D721Med (cell line): Measurements from ENCODE around the gene MTF2.

ENCODE experiments used
- DNase-seq: peaks from one replicate; pipeline ENCODE4 v3.0.0; 2011; ENCODE audit warnings: low spot score; ENCODE audit not compliant: insufficient read length
- FAIRE-seq: peaks from 2 replicates; lab custom pipeline; 2011; peaks lifted over from hg19 to GRCh38; lab: Jason Lieb, UNC
- CTCF ChIP-seq: IDR thresholded peaks from 2 replicates; pipeline ENCODE4 v1.5.1; 2012; ENCODE audit warnings: mild to moderate bottlenecking, control low read depth; ENCODE audit not compliant: insufficient read depth; ENCODE audit errors: missing control alignments

MTF2 gene

GRCh38 chr1:93042187-93043056 is 36.7 kb upstream of the MTF2 start:
- no peak for FAIRE-seq
- no peak for TF ChIP-seq CTCF
- DNase-seq: no peak

GRCh38 chr1:93043057-93043557 is 36.0 kb upstream of the MTF2 start:
- DNase-seq (no peak), FAIRE-seq (no peak)
- no peak for TF ChIP-seq CTCF

- no peak for TF ChIP-seq CTCF
- no peak for DNase-seq
- no peak for FAIRE-seq
These were observed 31.5 kb upstream of the MTF2 start for GRCh38 chr1:93047618-93048017.

GRCh38 chr1:93051961-93052360 is 27.1 kb upstream of the MTF2 start:
- no peak for TF ChIP-seq CTCF
- FAIRE-seq (no peak), DNase-seq (no peak)

- TF ChIP-seq CTCF: no peak
- FAIRE-seq (no peak), DNase-seq (no peak)
These were observed 22.9 kb upstream of the MTF2 start for GRCh38 chr1:93056214-93056613.

GRCh38 chr1:93056649-93057048 is 22.4 kb upstream of the MTF2 start:
- TF ChIP-seq CTCF: no peak
- FAIRE-seq: no peak
- DNase-seq: no peak
